SU-DHL-6 (cell line): ENCODE results near the gene SLC4A7.

Experiments used
- EZH2phosphoT487 ChIP-seq: fragments of 200-600 bp; sonication (generic), shearing (Covaris generic); conservative IDR thresholded peaks from 2 replicates; pipeline ENCODE4 v1.6.1; 2018; ENCODE audit warnings: mild to moderate bottlenecking, antibody characterized with exemption, low read length, moderate library complexity, mixed read lengths
- TF ChIP-seq, protein P1 (sequence below): fragments of 200-600 bp; sonication (generic); IDR thresholded peaks from one replicate; pipeline ENCODE4 v1.5.1; 2017; ENCODE audit warnings: antibody characterized with exemption, mild to moderate bottlenecking, low read length, moderate library complexity; ENCODE audit not compliant: insufficient read depth, poor library complexity, severe bottlenecking

DNA sequence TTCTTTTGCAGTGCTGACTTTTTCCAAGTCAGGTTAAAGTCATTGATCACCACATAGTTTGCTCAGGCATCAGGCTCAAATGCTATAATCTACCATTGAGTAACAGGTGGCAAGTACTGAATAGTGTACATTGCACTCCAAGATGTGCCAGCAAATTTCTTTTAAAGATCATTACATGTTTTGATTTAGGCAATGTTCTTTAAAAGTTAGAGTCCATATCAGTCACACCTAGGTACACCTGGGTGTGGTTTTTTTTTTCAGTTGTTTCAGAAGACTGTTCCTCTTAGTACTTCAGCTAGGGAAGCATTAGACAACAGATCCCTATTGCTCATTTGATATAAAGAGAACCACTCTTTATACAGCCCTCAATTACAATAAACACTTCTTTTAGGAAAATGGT lies 10.6 kb upstream of the SLC4A7 start:
- TF ChIP-seq, protein P1, sequence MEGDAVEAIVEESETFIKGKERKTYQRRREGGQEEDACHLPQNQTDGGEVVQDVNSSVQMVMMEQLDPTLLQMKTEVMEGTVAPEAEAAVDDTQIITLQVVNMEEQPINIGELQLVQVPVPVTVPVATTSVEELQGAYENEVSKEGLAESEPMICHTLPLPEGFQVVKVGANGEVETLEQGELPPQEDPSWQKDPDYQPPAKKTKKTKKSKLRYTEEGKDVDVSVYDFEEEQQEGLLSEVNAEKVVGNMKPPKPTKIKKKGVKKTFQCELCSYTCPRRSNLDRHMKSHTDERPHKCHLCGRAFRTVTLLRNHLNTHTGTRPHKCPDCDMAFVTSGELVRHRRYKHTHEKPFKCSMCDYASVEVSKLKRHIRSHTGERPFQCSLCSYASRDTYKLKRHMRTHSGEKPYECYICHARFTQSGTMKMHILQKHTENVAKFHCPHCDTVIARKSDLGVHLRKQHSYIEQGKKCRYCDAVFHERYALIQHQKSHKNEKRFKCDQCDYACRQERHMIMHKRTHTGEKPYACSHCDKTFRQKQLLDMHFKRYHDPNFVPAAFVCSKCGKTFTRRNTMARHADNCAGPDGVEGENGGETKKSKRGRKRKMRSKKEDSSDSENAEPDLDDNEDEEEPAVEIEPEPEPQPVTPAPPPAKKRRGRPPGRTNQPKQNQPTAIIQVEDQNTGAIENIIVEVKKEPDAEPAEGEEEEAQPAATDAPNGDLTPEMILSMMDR: no peak
- TF ChIP-seq EZH2phosphoT487: no peak
